WTC11 (cell line): ENCODE results near the gene CACNA2D4. TPM values are rescaled to one million over a fixed set of nuclear protein-coding genes. Genes with fewer than 3 reads are reported as not detected.

Experiments used
- ATAC-seq: fragments of 200-7000 bp; cut with Tn5 transposase; 2 replicates; pipeline ENCODE4 v1.10.0; 2021; ENCODE audit warnings: mild to moderate bottlenecking, moderate library complexity
- CTCF ChIA-PET: fragments of 300-600 bp; sonication (Branson Sonifier 250); formaldehyde crosslinking; loops from one replicate; lab custom pipeline; 2021; ENCODE audit warnings: antibody characterized with exemption; lab: Charles Lee
- POLR2A ChIA-PET: fragments of 350-600 bp; sonication (Branson Sonifier 250); formaldehyde crosslinking; loops from one replicate; lab custom pipeline; 2021; ENCODE audit warnings: antibody characterized with exemption; lab: Charles Lee
- DNase-seq: peaks from one replicate; pipeline ENCODE4 v3.0.0; 2021; ENCODE audit warnings: low spot score
- H3K27ac Mint-ChIP-seq: 2 replicates; pipeline ENCODE4 v1.8.0; 2021; ENCODE audit warnings: mixed read lengths
- H3K27me3 Mint-ChIP-seq: 2 replicates; pipeline ENCODE4 v1.8.0; 2021; ENCODE audit warnings: low read depth, mild to moderate bottlenecking, moderate library complexity, mixed read lengths
- H3K36me3 Mint-ChIP-seq: 2 replicates; pipeline ENCODE4 v1.8.0; 2021; ENCODE audit warnings: mixed read lengths
- H3K4me1 Mint-ChIP-seq: 2 replicates; pipeline ENCODE4 v1.8.0; 2022; ENCODE audit warnings: mixed read lengths
- H3K4me3 Mint-ChIP-seq: 2 replicates; pipeline ENCODE4 v1.8.0; 2021; ENCODE audit warnings: mild to moderate bottlenecking, moderate library complexity, mixed read lengths
- H3K9me3 Mint-ChIP-seq: 2 replicates; pipeline ENCODE4 v1.8.0; 2021; ENCODE audit warnings: mixed read lengths
- CBFB ChIP-seq: sonication (generic); formaldehyde crosslinking; IDR thresholded peaks from 2 replicates; pipeline ENCODE4 v1.8.1; 2022; ENCODE audit warnings: mild to moderate bottlenecking, low read depth, missing genetic modification reagents
- ETV6 ChIP-seq: sonication (generic); formaldehyde crosslinking; IDR thresholded peaks from 2 replicates; pipeline ENCODE4 v1.8.1; 2022; ENCODE audit warnings: mild to moderate bottlenecking, missing genetic modification reagents
- FOXP1 ChIP-seq: sonication (generic); formaldehyde crosslinking; IDR thresholded peaks from 2 replicates; pipeline ENCODE4 v1.8.0; 2022; ENCODE audit warnings: missing genetic modification reagents, mild to moderate bottlenecking, moderate library complexity, borderline replicate concordance
- HMGA2 ChIP-seq: fragments of 250-450 bp; sonication (Bioruptor Pico); IDR thresholded peaks from 2 replicates; pipeline ENCODE4 v1.4.0; 2021; ENCODE audit warnings: mild to moderate bottlenecking, moderate library complexity
- NR2C2 ChIP-seq: sonication (generic); formaldehyde crosslinking; IDR thresholded peaks from 2 replicates; pipeline ENCODE4 v1.8.0; 2022; ENCODE audit warnings: mild to moderate bottlenecking, missing genetic modification reagents
- RELA ChIP-seq: sonication (generic); formaldehyde crosslinking; IDR thresholded peaks from 2 replicates; pipeline ENCODE4 v1.8.1; 2022; ENCODE audit warnings: missing genetic modification reagents, mild to moderate bottlenecking, borderline replicate concordance
- ZNF219 ChIP-seq: sonication (generic); formaldehyde crosslinking; IDR thresholded peaks from 2 replicates; pipeline ENCODE4 v1.8.0; 2023; ENCODE audit warnings: missing genetic modification reagents, mild to moderate bottlenecking, borderline replicate concordance
- ZNF423 ChIP-seq: fragments of 250-450 bp; sonication (Bioruptor Pico); IDR thresholded peaks from 2 replicates; pipeline ENCODE4 v2.1.2; 2022; ENCODE audit warnings: mild to moderate bottlenecking, moderate library complexity
- total RNA-seq: library from RNA; stranded (reverse); gene quantifications from 3 replicates; pipeline ENCODE4 v1.2.3, GENCODE V29; 2021
- TF ChIP-seq, protein P1 (sequence below): sonication (generic); formaldehyde crosslinking; IDR thresholded peaks from 2 replicates; pipeline ENCODE4 v1.8.0; 2022; ENCODE audit warnings: mild to moderate bottlenecking, missing genetic modification reagents
- TF ChIP-seq, protein P2 (sequence below): sonication (generic); formaldehyde crosslinking; IDR thresholded peaks from 2 replicates; pipeline ENCODE4 v1.8.1; 2023; ENCODE audit warnings: mild to moderate bottlenecking, missing genetic modification reagents, moderate library complexity
- TF ChIP-seq, protein P3 (sequence below): fragments of 250-450 bp; sonication (Bioruptor Pico); IDR thresholded peaks from 2 replicates; pipeline ENCODE4 v2.1.2; 2022; ENCODE audit warnings: mild to moderate bottlenecking, moderate library complexity
- TF ChIP-seq, protein P4 (sequence below): sonication (generic); formaldehyde crosslinking; IDR thresholded peaks from 2 replicates; pipeline ENCODE4 v1.8.1; 2023; ENCODE audit warnings: mild to moderate bottlenecking, moderate library complexity, missing genetic modification reagents
- TF ChIP-seq, protein P5 (sequence below): sonication (generic); formaldehyde crosslinking; IDR thresholded peaks from 2 replicates; pipeline ENCODE4 v1.8.0; 2023; ENCODE audit warnings: mild to moderate bottlenecking, missing genetic modification reagents
- TF ChIP-seq, protein P6 (sequence below): sonication (generic); formaldehyde crosslinking; IDR thresholded peaks from 2 replicates; pipeline ENCODE4 v1.8.1; 2023; ENCODE audit warnings: mild to moderate bottlenecking, missing genetic modification reagents, moderate library complexity
- TF ChIP-seq, protein P7 (sequence below): sonication (generic); formaldehyde crosslinking; IDR thresholded peaks from 2 replicates; pipeline ENCODE4 v1.8.0; 2022; ENCODE audit warnings: mild to moderate bottlenecking, missing genetic modification reagents
- TF ChIP-seq, protein P8 (sequence below): sonication (generic); formaldehyde crosslinking; IDR thresholded peaks from 2 replicates; pipeline ENCODE4 v1.8.1; 2023; ENCODE audit warnings: mild to moderate bottlenecking, missing genetic modification reagents
- TF ChIP-seq, protein P9 (sequence below): sonication (generic); formaldehyde crosslinking; IDR thresholded peaks from 2 replicates; pipeline ENCODE4 v1.8.1; 2022; ENCODE audit warnings: low read depth, mild to moderate bottlenecking, moderate library complexity, missing genetic modification reagents, borderline replicate concordance

Gene CACNA2D4
- total RNA-seq, 1 experiment from 2014 or later, result 0.04 TPM

DNA sequence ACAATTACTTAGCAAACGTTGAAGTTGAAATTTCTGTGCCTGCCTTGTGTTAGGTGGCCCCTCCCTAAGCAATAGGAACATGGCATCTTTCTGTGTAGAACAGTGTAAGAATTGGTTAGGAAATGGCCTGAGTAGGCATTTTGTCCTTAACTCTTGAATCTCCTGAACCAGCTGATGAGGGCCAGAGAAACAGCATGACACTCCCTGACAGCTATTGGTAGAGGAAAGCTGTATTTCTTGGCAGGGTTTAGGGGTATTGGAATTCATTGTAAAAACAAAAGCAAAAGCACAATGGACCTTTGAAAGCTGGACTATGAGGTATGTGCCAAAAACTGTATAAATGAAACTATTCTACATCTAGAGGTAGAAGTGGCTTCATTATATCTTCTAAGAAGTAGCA, 138.7 kb downstream of the CACNA2D4 start:
- CTCF ChIA-PET, result no interaction called here
- TF ChIP-seq FOXP1 (CRISPR knock-in tag), result no peak
- TF ChIP-seq HMGA2 (CRISPR knock-in tag), result no peak
- no peak for ATAC-seq
- H3K36me3 Mint-ChIP-seq, result peaks cover 6% of the 10 kb centered on the region
- no peak for DNase-seq
- POLR2A ChIA-PET, result no interaction called here
- H3K27me3 Mint-ChIP-seq, result no peaks in the 10 kb centered on the region
- no peak overlapping the region for H3K27ac Mint-ChIP-seq
- H3K9me3 Mint-ChIP-seq, result no peaks in the 10 kb centered on the region
- H3K4me3 Mint-ChIP-seq, result no peak overlapping the region
- H3K4me1 Mint-ChIP-seq, result peaks cover 18% of the 10 kb centered on the region

DNA sequence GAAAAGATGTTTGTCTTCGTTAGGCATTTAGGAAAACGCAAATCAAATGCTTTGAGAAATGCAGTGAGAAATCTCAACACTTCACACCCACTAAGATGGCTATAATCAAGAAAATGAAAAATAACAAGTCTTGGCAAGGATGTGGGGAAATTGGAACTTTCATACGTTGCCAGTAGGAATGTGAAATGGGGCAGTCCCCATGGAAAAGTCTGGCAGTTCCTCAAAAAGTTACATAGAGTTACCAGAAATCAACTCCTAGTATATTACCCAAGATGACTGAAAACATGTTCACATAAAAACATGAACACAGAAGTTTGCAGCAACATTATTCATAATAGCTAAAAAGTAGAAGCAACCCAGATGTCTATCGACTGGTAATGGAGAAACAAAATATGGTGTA, 139.5 kb downstream of the CACNA2D4 start:
- POLR2A ChIA-PET, result no interaction called here
- CTCF ChIA-PET, result no interaction called here
- Mint-ChIP-seq H3K4me3 (no peak overlapping the region), H3K4me1 (peaks cover 22% of the 10 kb centered on the region), H3K27me3 (no peaks in the 10 kb centered on the region)
- TF ChIP-seq NR2C2 (CRISPR knock-in tag) (no peak), ZNF423 (CRISPR knock-in tag) (no peak), RELA (CRISPR knock-in tag) (no peak), CBFB (CRISPR knock-in tag) (no peak), ETV6 (no peak), ZNF219 (CRISPR knock-in tag) (no peak)
- TF ChIP-seq, protein P1, sequence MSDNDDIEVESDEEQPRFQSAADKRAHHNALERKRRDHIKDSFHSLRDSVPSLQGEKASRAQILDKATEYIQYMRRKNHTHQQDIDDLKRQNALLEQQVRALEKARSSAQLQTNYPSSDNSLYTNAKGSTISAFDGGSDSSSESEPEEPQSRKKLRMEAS (CRISPR knock-in tag), result no peak
- TF ChIP-seq, protein P2, sequence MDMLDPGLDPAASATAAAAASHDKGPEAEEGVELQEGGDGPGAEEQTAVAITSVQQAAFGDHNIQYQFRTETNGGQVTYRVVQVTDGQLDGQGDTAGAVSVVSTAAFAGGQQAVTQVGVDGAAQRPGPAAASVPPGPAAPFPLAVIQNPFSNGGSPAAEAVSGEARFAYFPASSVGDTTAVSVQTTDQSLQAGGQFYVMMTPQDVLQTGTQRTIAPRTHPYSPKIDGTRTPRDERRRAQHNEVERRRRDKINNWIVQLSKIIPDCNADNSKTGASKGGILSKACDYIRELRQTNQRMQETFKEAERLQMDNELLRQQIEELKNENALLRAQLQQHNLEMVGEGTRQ, result no peak
- TF ChIP-seq, protein P3, sequence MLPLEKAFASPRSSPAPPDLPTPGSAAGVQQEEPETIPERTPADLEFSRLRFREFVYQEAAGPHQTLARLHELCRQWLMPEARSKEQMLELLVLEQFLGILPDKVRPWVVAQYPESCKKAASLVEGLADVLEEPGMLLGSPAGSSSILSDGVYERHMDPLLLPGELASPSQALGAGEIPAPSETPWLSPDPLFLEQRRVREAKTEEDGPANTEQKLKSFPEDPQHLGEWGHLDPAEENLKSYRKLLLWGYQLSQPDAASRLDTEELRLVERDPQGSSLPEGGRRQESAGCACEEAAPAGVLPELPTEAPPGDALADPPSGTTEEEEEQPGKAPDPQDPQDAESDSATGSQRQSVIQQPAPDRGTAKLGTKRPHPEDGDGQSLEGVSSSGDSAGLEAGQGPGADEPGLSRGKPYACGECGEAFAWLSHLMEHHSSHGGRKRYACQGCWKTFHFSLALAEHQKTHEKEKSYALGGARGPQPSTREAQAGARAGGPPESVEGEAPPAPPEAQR (CRISPR knock-in tag), result no peak
- TF ChIP-seq, protein P4, sequence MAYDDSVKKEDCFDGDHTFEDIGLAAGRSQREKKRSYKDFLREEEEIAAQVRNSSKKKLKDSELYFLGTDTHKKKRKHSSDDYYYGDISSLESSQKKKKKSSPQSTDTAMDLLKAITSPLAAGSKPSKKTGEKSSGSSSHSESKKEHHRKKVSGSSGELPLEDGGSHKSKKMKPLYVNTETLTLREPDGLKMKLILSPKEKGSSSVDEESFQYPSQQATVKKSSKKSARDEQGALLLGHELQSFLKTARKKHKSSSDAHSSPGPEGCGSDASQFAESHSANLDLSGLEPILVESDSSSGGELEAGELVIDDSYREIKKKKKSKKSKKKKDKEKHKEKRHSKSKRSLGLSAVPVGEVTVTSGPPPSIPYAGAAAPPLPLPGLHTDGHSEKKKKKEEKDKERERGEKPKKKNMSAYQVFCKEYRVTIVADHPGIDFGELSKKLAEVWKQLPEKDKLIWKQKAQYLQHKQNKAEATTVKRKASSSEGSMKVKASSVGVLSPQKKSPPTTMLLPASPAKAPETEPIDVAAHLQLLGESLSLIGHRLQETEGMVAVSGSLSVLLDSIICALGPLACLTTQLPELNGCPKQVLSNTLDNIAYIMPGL (CRISPR knock-in tag), result no peak
- TF ChIP-seq, protein P5, sequence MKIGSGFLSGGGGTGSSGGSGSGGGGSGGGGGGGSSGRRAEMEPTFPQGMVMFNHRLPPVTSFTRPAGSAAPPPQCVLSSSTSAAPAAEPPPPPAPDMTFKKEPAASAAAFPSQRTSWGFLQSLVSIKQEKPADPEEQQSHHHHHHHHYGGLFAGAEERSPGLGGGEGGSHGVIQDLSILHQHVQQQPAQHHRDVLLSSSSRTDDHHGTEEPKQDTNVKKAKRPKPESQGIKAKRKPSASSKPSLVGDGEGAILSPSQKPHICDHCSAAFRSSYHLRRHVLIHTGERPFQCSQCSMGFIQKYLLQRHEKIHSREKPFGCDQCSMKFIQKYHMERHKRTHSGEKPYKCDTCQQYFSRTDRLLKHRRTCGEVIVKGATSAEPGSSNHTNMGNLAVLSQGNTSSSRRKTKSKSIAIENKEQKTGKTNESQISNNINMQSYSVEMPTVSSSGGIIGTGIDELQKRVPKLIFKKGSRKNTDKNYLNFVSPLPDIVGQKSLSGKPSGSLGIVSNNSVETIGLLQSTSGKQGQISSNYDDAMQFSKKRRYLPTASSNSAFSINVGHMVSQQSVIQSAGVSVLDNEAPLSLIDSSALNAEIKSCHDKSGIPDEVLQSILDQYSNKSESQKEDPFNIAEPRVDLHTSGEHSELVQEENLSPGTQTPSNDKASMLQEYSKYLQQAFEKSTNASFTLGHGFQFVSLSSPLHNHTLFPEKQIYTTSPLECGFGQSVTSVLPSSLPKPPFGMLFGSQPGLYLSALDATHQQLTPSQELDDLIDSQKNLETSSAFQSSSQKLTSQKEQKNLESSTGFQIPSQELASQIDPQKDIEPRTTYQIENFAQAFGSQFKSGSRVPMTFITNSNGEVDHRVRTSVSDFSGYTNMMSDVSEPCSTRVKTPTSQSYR (CRISPR knock-in tag), result no peak
- TF ChIP-seq, protein P6, sequence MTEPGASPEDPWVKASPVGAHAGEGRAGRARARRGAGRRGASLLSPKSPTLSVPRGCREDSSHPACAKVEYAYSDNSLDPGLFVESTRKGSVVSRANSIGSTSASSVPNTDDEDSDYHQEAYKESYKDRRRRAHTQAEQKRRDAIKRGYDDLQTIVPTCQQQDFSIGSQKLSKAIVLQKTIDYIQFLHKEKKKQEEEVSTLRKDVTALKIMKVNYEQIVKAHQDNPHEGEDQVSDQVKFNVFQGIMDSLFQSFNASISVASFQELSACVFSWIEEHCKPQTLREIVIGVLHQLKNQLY, result no peak
- TF ChIP-seq, protein P7, sequence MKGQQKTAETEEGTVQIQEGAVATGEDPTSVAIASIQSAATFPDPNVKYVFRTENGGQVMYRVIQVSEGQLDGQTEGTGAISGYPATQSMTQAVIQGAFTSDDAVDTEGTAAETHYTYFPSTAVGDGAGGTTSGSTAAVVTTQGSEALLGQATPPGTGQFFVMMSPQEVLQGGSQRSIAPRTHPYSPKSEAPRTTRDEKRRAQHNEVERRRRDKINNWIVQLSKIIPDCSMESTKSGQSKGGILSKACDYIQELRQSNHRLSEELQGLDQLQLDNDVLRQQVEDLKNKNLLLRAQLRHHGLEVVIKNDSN (CRISPR knock-in tag), result no peak
- TF ChIP-seq, protein P8, sequence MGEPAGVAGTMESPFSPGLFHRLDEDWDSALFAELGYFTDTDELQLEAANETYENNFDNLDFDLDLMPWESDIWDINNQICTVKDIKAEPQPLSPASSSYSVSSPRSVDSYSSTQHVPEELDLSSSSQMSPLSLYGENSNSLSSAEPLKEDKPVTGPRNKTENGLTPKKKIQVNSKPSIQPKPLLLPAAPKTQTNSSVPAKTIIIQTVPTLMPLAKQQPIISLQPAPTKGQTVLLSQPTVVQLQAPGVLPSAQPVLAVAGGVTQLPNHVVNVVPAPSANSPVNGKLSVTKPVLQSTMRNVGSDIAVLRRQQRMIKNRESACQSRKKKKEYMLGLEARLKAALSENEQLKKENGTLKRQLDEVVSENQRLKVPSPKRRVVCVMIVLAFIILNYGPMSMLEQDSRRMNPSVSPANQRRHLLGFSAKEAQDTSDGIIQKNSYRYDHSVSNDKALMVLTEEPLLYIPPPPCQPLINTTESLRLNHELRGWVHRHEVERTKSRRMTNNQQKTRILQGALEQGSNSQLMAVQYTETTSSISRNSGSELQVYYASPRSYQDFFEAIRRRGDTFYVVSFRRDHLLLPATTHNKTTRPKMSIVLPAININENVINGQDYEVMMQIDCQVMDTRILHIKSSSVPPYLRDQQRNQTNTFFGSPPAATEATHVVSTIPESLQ (CRISPR knock-in tag), result no peak
- TF ChIP-seq, protein P9, sequence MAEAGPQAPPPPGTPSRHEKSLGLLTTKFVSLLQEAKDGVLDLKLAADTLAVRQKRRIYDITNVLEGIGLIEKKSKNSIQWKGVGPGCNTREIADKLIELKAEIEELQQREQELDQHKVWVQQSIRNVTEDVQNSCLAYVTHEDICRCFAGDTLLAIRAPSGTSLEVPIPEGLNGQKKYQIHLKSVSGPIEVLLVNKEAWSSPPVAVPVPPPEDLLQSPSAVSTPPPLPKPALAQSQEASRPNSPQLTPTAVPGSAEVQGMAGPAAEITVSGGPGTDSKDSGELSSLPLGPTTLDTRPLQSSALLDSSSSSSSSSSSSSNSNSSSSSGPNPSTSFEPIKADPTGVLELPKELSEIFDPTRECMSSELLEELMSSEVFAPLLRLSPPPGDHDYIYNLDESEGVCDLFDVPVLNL, result no peak
- TF ChIP-seq, all 79 proteins: peak for 0
- Mint-ChIP-seq H3K36me3 (peaks cover 6% of the 10 kb centered on the region), H3K27ac (no peak overlapping the region), H3K9me3 (no peaks in the 10 kb centered on the region)
- DNase-seq (no peak), ATAC-seq (no peak)
